Ishikawa (cell line): ENCODE data around the gene PCSK2.

Source experiments
- CEBPB ChIP-seq: IDR thresholded peaks from 2 replicates; pipeline ENCODE4 v1.6.1; 2012
- CREB1 ChIP-seq: IDR thresholded peaks from 2 replicates; pipeline ENCODE4 v1.6.1; 2012; ENCODE audit warnings: low read depth
- EGR1 ChIP-seq: IDR thresholded peaks from 2 replicates; pipeline ENCODE4 v1.6.1; 2012
- EP300 ChIP-seq: IDR thresholded peaks from 2 replicates; pipeline ENCODE4 v1.6.1; 2012; ENCODE audit warnings: borderline replicate concordance
- FOXM1 ChIP-seq: IDR thresholded peaks from 2 replicates; pipeline ENCODE4 v1.6.1; 2012; ENCODE audit warnings: low read depth, borderline replicate concordance
- MAX ChIP-seq: IDR thresholded peaks from 2 replicates; pipeline ENCODE4 v1.6.1; 2012
- NFIC ChIP-seq: IDR thresholded peaks from 2 replicates; pipeline ENCODE4 v1.6.1; 2012
- RAD21 ChIP-seq: IDR thresholded peaks from 2 replicates; pipeline ENCODE4 v1.6.1; 2012; ENCODE audit warnings: low read depth
- REST ChIP-seq: IDR thresholded peaks from 2 replicates; pipeline ENCODE4 v1.6.1; 2012; ENCODE audit warnings: low read depth, mild to moderate bottlenecking
- TAF1 ChIP-seq: IDR thresholded peaks from 2 replicates; pipeline ENCODE4 v1.6.1; 2012; ENCODE audit warnings: low read depth, mild to moderate bottlenecking
- TCF12 ChIP-seq: IDR thresholded peaks from 2 replicates; pipeline ENCODE4 v1.6.1; 2012; ENCODE audit warnings: low read depth
- TEAD4 ChIP-seq: IDR thresholded peaks from 2 replicates; pipeline ENCODE4 v1.6.1; 2012
- USF1 ChIP-seq: IDR thresholded peaks from 2 replicates; pipeline ENCODE4 v1.6.1; 2012
- YY1 ChIP-seq: IDR thresholded peaks from 2 replicates; pipeline ENCODE4 v1.6.1; 2012; ENCODE audit warnings: low read depth
- ZBTB7A ChIP-seq: IDR thresholded peaks from 2 replicates; pipeline ENCODE4 v1.6.1; 2012; ENCODE audit warnings: low read depth

The PCSK2 gene

DNA sequence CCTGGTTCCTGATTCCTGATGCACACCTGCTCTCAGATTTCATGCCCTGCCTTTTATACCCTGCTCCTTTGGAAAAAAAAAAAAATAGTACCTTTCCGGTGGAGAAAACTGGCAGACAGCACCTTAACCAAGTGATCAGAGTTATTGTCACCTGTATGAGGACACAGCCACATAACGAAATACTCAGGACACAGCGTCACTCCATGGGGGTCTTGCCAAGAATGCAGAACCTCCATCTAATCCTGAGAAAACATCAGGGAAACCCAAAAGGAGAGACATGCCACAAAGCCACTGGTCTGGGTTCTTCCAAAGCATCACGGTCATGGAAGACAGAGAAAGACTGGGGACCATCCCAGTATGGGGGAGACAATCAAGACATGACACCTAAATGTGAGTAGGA, 275.3 kb downstream of the PCSK2 start:
- no peak for TF ChIP-seq TEAD4

GRCh38 chr20:17503301-17504065, 276.6 kb downstream of the PCSK2 start:
- no peak for TF ChIP-seq CEBPB
- TF ChIP-seq CREB1: no peak
- no peak for TF ChIP-seq TAF1
- no peak for TF ChIP-seq EP300
- TF ChIP-seq RAD21: no peak
- TF ChIP-seq REST: no peak
- TF ChIP-seq USF1: no peak
- no peak for TF ChIP-seq YY1
- no peak for TF ChIP-seq EGR1
- no peak for TF ChIP-seq NFIC
- no peak for TF ChIP-seq ZBTB7A
- no peak for TF ChIP-seq TCF12
- TF ChIP-seq FOXM1: no peak
- no peak for TF ChIP-seq MAX
- TF ChIP-seq TEAD4: no peak

GRCh38 chr20:17504066-17504897, 277.4 kb downstream of the PCSK2 start:
- TF ChIP-seq MAX: no peak
- TF ChIP-seq ZBTB7A: no peak
- TF ChIP-seq TEAD4: no peak
- no peak for TF ChIP-seq NFIC
- TF ChIP-seq EGR1: no peak
- no peak for TF ChIP-seq EP300
- TF ChIP-seq CREB1: no peak
- no peak for TF ChIP-seq RAD21
- no peak for TF ChIP-seq TAF1
- no peak for TF ChIP-seq TCF12
- TF ChIP-seq USF1: no peak

GRCh38 chr20:17504898-17505635, 278.2 kb downstream of the PCSK2 start:
- TF ChIP-seq MAX (peak; percentile 94), NFIC (no peak), YY1 (no peak), RAD21 (peak; percentile 76), CREB1 (no peak), TEAD4 (no peak)

DNA sequence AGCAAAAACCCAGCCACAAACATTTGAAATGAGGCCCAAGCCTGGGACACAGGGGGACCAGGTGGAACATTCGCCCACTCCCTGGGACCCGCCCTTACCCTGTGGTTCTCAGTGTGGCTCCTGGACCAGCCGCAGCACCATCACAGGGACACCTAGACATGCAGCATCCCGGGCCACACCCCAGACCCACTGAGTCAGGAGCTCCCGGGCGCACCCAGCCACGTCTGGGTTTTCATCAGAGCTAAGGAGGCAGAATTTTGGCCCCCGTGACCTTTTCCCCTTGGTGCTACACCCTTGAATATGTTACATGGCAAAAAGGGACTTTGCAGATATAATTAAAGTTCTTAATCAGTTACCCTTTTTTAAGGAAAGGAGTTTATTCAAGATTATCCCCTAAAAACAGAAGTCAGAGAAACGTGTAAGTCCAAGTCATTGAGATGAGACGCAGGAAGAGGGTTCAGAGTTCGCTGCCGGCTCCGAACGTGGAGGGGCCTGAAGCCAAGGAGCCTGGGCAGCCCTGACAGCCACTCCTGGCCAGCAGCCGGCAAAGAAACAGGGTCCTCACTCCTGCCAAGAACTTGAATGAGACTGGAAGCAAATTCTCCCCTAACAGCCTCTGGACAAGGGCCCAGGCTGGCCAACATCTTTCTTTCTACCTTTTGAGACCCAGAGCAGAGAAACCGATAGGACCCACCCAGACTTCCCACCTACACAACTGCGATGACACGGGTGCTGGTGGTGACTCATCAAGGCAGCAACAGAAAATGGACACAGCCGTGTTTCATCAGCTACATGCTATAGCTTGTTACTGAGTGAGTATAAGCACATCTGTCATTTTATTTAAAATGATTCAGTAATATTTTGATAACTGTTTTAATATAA, 279.0 kb downstream of the PCSK2 start:
- no peak for TF ChIP-seq CREB1
- no peak for TF ChIP-seq EGR1
- TF ChIP-seq TEAD4: no peak
- no peak for TF ChIP-seq TAF1

DNA sequence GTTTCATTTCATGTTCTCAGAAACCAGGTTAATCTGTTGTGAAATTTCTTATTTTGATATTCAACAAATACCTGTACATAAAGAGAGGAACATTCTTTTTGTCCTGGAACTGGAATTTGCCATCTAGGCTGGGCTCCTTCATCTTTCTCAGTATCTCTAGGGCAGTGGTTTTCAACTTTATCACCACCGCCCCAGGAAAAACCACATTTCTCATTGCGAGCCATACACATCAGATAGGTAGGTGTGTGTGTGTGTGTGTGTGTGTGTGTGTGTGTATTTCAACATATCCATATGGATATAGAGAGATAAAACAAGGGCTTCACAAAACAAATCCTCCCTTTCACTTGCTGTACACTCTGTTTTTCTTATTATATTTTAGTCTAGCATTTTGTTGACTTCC, 280.2 kb downstream of the PCSK2 start:
- TF ChIP-seq CEBPB (no peak), USF1 (no peak), NFIC (no peak), EP300 (no peak), CREB1 (no peak), REST (no peak), TAF1 (no peak), TEAD4 (no peak), MAX (no peak), TCF12 (no peak), EGR1 (no peak), YY1 (no peak), RAD21 (no peak), ZBTB7A (no peak), FOXM1 (no peak)
